Trophoblast cell (in vitro differentiated cells and primary cell): Measurements from ENCODE around the gene PRLR.
"Not testable (repeated sequence)": the region's sequence is repeated elsewhere in the genome, so short reads cannot be mapped to it uniquely, and the experiment has no call there.

Source experiments
- DNase-seq, 2 donors: peaks; one replicate each; pipeline ENCODE4 v3.0.0-alpha.2; 2016
- H2AFZ ChIP-seq: 2 replicates; pipeline ENCODE4 v1.6.1; 2013; ENCODE audit warnings: low read length, moderate library complexity, mild to moderate bottlenecking; ENCODE audit not compliant: insufficient read depth, poor library complexity
- H2AK5ac ChIP-seq: 2 replicates; pipeline ENCODE4 v1.6.1; 2013; ENCODE audit warnings: mild to moderate bottlenecking, low read length
- H2BK120ac ChIP-seq: 2 replicates; pipeline ENCODE4 v1.6.1; 2013; ENCODE audit warnings: low read length, mild to moderate bottlenecking, moderate library complexity; ENCODE audit not compliant: insufficient read depth, poor library complexity
- H2BK12ac ChIP-seq: 2 replicates; pipeline ENCODE4 v1.6.1; 2013; ENCODE audit warnings: mild to moderate bottlenecking, low read length, moderate library complexity
- H2BK5ac ChIP-seq: 2 replicates; pipeline ENCODE4 v1.6.1; 2013; ENCODE audit warnings: low read length, low read depth, moderate library complexity, mild to moderate bottlenecking; ENCODE audit not compliant: poor library complexity
- H3K14ac ChIP-seq: 2 replicates; pipeline ENCODE4 v1.6.1; 2013; ENCODE audit warnings: mild to moderate bottlenecking, low read length
- H3K18ac ChIP-seq: 2 replicates; pipeline ENCODE4 v1.6.1; 2013; ENCODE audit warnings: mild to moderate bottlenecking, low read length
- H3K23ac ChIP-seq: 2 replicates; pipeline ENCODE4 v1.6.1; 2013; ENCODE audit warnings: low read length
- H3K27ac ChIP-seq: 2 replicates; pipeline ENCODE4 v1.5.1; 2013; ENCODE audit warnings: low read depth, mild to moderate bottlenecking, inconsistent platforms, low read length, moderate library complexity
- H3K27me3 ChIP-seq: 2 replicates; pipeline ENCODE4 v1.6.1; 2013; ENCODE audit warnings: inconsistent platforms, mild to moderate bottlenecking, low read length, moderate library complexity; ENCODE audit not compliant: insufficient read depth
- H3K36me3 ChIP-seq, 2 experiments: 1 replicate in 1 of 2; 2 replicates in 1 of 2; pipeline ENCODE4 v1.6.1; 2013; ENCODE audit warnings: low read length in 2 of 2, mild to moderate bottlenecking in 2 of 2, moderate library complexity in 1 of 2; ENCODE audit not compliant: insufficient read depth in 2 of 2, control insufficient read depth in 1 of 2
- H3K4ac ChIP-seq: 2 replicates; pipeline ENCODE4 v1.6.1; 2013; ENCODE audit warnings: low read depth, mild to moderate bottlenecking, low read length, moderate library complexity
- H3K4me1 ChIP-seq, 2 experiments: 1 replicate in 1 of 2; 2 replicates in 1 of 2; pipeline ENCODE4 v1.6.1; 2013; ENCODE audit warnings: low read length in 2 of 2, mild to moderate bottlenecking in 2 of 2, moderate library complexity in 1 of 2; ENCODE audit not compliant: insufficient read depth in 2 of 2, control insufficient read depth in 1 of 2
- H3K4me2 ChIP-seq: 2 replicates; pipeline ENCODE4 v1.6.1; 2013; ENCODE audit warnings: inconsistent platforms, mild to moderate bottlenecking, low read length, moderate library complexity
- H3K4me3 ChIP-seq: 2 replicates; pipeline ENCODE4 v1.5.1; 2013; ENCODE audit warnings: mild to moderate bottlenecking, low read depth, low read length, inconsistent platforms
- H3K79me1 ChIP-seq: one replicate; pipeline ENCODE4 v1.6.1; 2013; ENCODE audit warnings: low read length
- H3K79me2 ChIP-seq: 2 replicates; pipeline ENCODE4 v1.6.1; 2013; ENCODE audit warnings: low read length, mild to moderate bottlenecking; ENCODE audit not compliant: control insufficient read depth, insufficient read depth, poor library complexity
- H3K9ac ChIP-seq: 2 replicates; pipeline ENCODE4 v1.6.1; 2013; ENCODE audit warnings: mild to moderate bottlenecking, low read length
- H3K9me3 ChIP-seq: 2 replicates; pipeline ENCODE4 v1.6.1; 2013; ENCODE audit warnings: low read depth, mild to moderate bottlenecking, control low read depth, inconsistent platforms, low read length; ENCODE audit not compliant: insufficient read depth
- H4K12ac ChIP-seq: 2 replicates; pipeline ENCODE4 v1.6.1; 2013; ENCODE audit warnings: low read depth, mild to moderate bottlenecking, low read length, moderate library complexity
- H4K8ac ChIP-seq: 2 replicates; pipeline ENCODE4 v1.6.1; 2013; ENCODE audit warnings: low read depth, mild to moderate bottlenecking, low read length, moderate library complexity
- H4K91ac ChIP-seq: one replicate; pipeline ENCODE4 v1.6.1; 2013; ENCODE audit warnings: low read depth, mild to moderate bottlenecking, low read length, moderate library complexity
- WGBS: extraction: QIAGEN DNeasy Blood & Tissue Kit; methylation state at CpG from one replicate; pipeline ENCODE4 v1.1.7; 2013; ENCODE audit warnings: missing lambda C conversion rate; ENCODE audit not compliant: insufficient read length, insufficient coverage; ENCODE audit errors: extremely low coverage; 5-methylcytosine and 5-hydroxymethylcytosine counted together

Gene PRLR

DNA sequence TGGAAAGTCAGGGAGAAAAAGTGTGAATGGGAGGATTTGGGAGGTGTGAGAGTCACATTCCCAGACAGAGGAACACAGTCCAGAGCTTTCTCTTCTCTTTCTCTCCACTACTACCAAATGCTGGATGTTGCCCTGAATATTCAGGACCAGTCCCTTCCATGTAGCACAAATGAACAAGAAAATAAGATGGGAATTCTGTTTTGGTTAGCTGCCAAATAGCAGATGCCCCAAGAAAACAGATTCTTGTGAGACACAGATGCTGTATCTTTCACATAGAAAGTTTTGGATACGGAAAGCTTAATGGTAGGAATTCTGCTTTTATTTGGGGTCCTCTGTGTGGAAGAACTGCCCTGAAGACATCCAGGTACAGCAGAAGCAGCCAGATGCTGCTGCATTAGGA, 37.8 kb downstream of the PRLR start:
- no peak overlapping the region for H3K18ac ChIP-seq
- H2AFZ ChIP-seq = no peak overlapping the region
- H4K91ac ChIP-seq = no peak overlapping the region
- H2BK12ac ChIP-seq = no peak overlapping the region
- no peak overlapping the region for H3K9ac ChIP-seq
- H3K79me2 ChIP-seq = no peaks in the 10 kb centered on the region
- H3K27ac ChIP-seq = no peak overlapping the region
- peaks cover 0 to 2% of the 10 kb centered on the region in 2 experiments for H3K4me1 ChIP-seq
- no peak overlapping the region for H3K4me3 ChIP-seq
- H3K23ac ChIP-seq = no peak overlapping the region
- no peak overlapping the region for H2BK120ac ChIP-seq
- no peak overlapping the region for H3K14ac ChIP-seq
- no peaks in the 10 kb centered on the region for H3K36me3 ChIP-seq
- H4K8ac ChIP-seq = no peak overlapping the region
- H3K9me3 ChIP-seq = no peaks in the 10 kb centered on the region
- no peak for DNase-seq
- WGBS = no CpG with 5 or more reads among the region's 1 CpG
- H2BK5ac ChIP-seq = no peak overlapping the region
- H3K4ac ChIP-seq = no peak overlapping the region
- H2AK5ac ChIP-seq = no peak overlapping the region
- no peak overlapping the region for H4K12ac ChIP-seq
- no peak overlapping the region for H3K4me2 ChIP-seq
- no peaks in the 10 kb centered on the region for H3K27me3 ChIP-seq
- H3K79me1 ChIP-seq = no peaks in the 10 kb centered on the region

DNA sequence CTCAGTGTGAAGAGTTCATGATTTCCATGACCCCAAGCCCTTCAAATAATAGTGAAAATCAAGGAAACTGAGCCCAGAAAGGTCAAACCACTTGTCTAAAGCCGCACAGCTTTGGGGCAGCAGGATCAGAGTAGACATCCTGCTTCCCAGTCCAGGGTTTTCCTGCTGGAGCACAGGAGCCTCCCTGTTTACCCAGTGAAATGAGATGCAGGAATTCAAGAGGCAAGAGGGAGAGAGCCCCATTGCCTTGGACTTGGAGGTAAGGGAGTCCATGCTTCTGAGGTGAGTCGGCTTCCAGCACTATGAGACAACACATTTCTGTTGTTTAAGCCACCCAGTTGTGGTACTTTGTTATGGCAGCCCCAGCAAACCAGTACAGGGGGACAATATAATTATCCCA, 40.5 kb downstream of the PRLR start:
- not testable (repeated sequence) for H2AK5ac ChIP-seq, H2BK12ac ChIP-seq, H3K4ac ChIP-seq, H3K27ac ChIP-seq, H3K79me1 ChIP-seq, H3K4me1 ChIP-seq, H3K9ac ChIP-seq, H2BK5ac ChIP-seq, H3K4me2 ChIP-seq, H3K36me3 ChIP-seq, H3K79me2 ChIP-seq, H3K27me3 ChIP-seq, DNase-seq, H3K18ac ChIP-seq, H2AFZ ChIP-seq, H3K14ac ChIP-seq, H3K23ac ChIP-seq, H3K9me3 ChIP-seq, H2BK120ac ChIP-seq, H3K4me3 ChIP-seq, H4K12ac ChIP-seq, H4K8ac ChIP-seq, H4K91ac ChIP-seq
- WGBS = no CpG with 5 or more reads among the region's 2 CpGs

DNA sequence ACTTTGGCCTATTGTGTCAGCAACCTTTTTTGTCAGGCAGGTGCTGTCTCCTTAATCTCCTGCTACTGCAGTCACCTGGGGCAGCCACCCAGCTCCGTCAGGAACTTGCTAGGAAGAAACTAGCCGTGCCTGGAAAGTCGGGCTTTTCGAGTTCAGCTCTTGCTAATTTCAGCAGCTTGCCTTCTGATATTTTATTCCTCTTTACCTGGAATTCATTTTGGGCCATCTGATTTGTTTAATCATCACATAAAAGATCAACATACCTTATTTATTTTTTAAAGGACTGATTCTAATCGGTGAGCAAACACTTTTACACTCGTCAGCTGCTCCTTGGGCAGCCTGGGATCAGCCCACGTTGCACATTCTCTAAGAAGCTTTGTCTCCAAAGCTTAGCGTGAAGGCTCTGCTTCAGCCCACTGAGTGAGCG, 42.2 kb downstream of the PRLR start:
- Histone ChIP-seq H3K9me3 (no peaks in the 10 kb centered on the region), H2AFZ (no peak overlapping the region), H2AK5ac (no peak overlapping the region), H3K4me2 (no peak overlapping the region), H4K91ac (no peak overlapping the region), H2BK12ac (no peak overlapping the region), H3K4me3 (no peak overlapping the region), H3K27ac (no peak overlapping the region), H3K4me1 (peaks cover under 1 to 4% of the 10 kb centered on the region in 2 experiments), H4K12ac (no peak overlapping the region), H3K23ac (no peak overlapping the region), H3K4ac (no peak overlapping the region), H3K36me3 (no peaks in the 10 kb centered on the region), H4K8ac (no peak overlapping the region), H3K18ac (no peak overlapping the region), H3K14ac (no peak overlapping the region), H3K27me3 (no peaks in the 10 kb centered on the region), H3K79me1 (no peaks in the 10 kb centered on the region), H2BK120ac (no peak overlapping the region), H2BK5ac (no peak overlapping the region), H3K9ac (no peak overlapping the region), H3K79me2 (no peaks in the 10 kb centered on the region)
- DNase-seq = no peak
- no CpG with 5 or more reads among the region's 9 CpGs for WGBS

DNA sequence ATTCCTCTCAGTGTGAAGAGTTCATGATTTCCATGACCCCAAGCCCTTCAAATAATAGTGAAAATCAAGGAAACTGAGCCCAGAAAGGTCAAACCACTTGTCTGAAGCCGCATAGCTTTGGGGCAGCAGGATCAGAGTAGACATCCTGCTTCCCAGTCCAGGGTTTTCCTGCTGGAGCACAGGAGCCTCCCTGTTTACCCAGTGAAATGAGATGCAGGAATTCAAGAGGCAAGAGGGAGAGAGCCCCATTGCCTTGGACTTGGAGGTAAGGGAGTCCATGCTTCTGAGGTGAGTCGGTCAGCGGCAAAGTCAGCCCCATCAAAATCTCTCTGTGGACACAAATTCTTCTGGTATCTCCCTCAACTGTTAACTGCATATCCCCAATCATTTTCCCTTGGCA, 42.7 kb downstream of the PRLR start:
- H3K27ac ChIP-seq, H3K79me1 ChIP-seq, H2BK5ac ChIP-seq, H3K79me2 ChIP-seq, H2AK5ac ChIP-seq, H2BK120ac ChIP-seq, H3K23ac ChIP-seq, H3K4me2 ChIP-seq, H3K4me3 ChIP-seq, H2BK12ac ChIP-seq, H3K9me3 ChIP-seq, H4K8ac ChIP-seq, H3K4ac ChIP-seq, H4K12ac ChIP-seq, H3K36me3 ChIP-seq, H2AFZ ChIP-seq, DNase-seq, H3K27me3 ChIP-seq, H3K18ac ChIP-seq, H3K14ac ChIP-seq, H3K4me1 ChIP-seq, H4K91ac ChIP-seq, H3K9ac ChIP-seq: not testable (repeated sequence)
- no CpG with 5 or more reads among the region's 3 CpGs for WGBS
